ENCODE measurements around the gene RAET1G. TPM values are rescaled to one million over a fixed set of nuclear protein-coding genes. Genes with fewer than 3 reads are reported as not detected.

Gene RAET1G
- total and polyA plus RNA-seq, 2 of the 13 experiments (the other 11 are each of a cell fraction or from before 2014, with no cell fraction given), result not detected

DNA sequence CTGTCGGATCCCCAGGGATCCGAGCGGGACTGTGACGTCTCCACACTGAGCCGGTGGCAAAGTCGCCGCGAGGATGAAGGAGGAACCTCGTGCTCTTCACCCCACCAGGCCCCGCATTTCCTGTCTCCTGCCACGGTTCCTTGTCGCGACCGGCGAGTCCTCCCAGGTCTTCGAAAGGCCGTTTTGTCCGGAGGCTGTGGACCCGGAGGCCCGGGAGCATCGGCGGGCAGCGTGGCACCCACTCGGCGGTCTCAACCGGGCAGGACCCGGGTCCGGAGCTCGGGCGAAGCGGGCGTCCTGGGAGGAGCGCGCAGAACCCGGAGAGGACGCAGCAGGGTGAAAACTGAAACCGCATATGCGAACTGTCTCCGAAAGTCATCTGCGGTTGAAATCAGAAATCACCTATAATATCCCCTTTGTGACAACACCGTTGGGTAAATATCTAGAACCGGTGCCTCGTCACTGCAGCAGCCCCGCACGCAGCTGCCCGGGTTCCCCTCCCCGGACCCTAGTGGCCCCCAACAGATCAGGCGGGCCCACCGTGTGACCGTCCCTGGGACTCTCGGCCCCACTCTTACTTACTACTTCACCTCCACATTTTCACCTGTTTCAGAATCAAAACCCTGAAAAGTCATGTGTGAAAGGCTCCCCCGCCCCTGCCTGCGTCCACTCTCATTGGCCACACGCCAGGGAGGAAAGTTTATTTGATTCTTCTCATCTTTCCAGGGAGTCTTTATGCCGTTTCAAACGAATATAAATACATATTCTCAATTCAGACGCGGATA, 15.8 kb upstream of the RAET1G start (continued):
- TF ChIP-seq HNRNPLL (IDR thresholded peaks at IDR 0.05; ENCODE audit: low read depth, low read length, poor library complexity, severe bottlenecking) (peak; percentile 53), ZNF687 (CRISPR knock-in tag; IDR thresholded peaks at IDR 0.05) (peak; percentile 64), ZMAT3 (CRISPR knock-in tag; conservative IDR thresholded peaks at IDR 0.05) (no peak), RFXANK (CRISPR knock-in tag; IDR thresholded peaks at IDR 0.05) (no peak), GABPB1 (CRISPR knock-in tag; IDR thresholded peaks at IDR 0.05) (peak; percentile 61; the same call in 1 of the 2 replicates), HNF4G (IDR thresholded peaks at IDR 0.05; ENCODE audit: borderline replicate concordance, low read depth, low read length) (no peak), HNF4G (CRISPR knock-in tag; IDR thresholded peaks at IDR 0.05; ENCODE audit: borderline replicate concordance, low read depth) (no peak), ZNF263 (CRISPR knock-in tag; IDR thresholded peaks at IDR 0.05) (peak; percentile 44; the same call in 1 of the 2 replicates), ZNF329 (CRISPR knock-in tag; IDR thresholded peaks at IDR 0.05; ENCODE audit: low read depth) (no peak), EZH2 (conservative IDR thresholded peaks at IDR 0.05; ENCODE audit: low read depth, low read length) (peak; percentile 81; the same call in 1 of the 2 replicates), ELF3 (CRISPR knock-in tag; IDR thresholded peaks at IDR 0.05) (no peak), MIXL1 (CRISPR knock-in tag; IDR thresholded peaks at IDR 0.05) (no peak), MTA1 (CRISPR knock-in tag; IDR thresholded peaks at IDR 0.05; ENCODE audit: borderline replicate concordance) (peak; percentile 45; the same call in 1 of the 2 replicates), BCL6 (CRISPR knock-in tag; IDR thresholded peaks at IDR 0.05) (no peak), MAX (IDR thresholded peaks at IDR 0.05) (0 out of 2 replicates have a peak, but pooled peaks have one; percentile 41), CREBL2 (CRISPR knock-in tag; IDR thresholded peaks at IDR 0.05; ENCODE audit: borderline replicate concordance) (0 out of 2 replicates have a peak, but pooled peaks have one; percentile 62)
- TF ChIP-seq, protein P1, sequence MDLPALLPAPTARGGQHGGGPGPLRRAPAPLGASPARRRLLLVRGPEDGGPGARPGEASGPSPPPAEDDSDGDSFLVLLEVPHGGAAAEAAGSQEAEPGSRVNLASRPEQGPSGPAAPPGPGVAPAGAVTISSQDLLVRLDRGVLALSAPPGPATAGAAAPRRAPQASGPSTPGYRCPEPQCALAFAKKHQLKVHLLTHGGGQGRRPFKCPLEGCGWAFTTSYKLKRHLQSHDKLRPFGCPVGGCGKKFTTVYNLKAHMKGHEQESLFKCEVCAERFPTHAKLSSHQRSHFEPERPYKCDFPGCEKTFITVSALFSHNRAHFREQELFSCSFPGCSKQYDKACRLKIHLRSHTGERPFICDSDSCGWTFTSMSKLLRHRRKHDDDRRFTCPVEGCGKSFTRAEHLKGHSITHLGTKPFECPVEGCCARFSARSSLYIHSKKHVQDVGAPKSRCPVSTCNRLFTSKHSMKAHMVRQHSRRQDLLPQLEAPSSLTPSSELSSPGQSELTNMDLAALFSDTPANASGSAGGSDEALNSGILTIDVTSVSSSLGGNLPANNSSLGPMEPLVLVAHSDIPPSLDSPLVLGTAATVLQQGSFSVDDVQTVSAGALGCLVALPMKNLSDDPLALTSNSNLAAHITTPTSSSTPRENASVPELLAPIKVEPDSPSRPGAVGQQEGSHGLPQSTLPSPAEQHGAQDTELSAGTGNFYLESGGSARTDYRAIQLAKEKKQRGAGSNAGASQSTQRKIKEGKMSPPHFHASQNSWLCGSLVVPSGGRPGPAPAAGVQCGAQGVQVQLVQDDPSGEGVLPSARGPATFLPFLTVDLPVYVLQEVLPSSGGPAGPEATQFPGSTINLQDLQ (CRISPR knock-in tag; IDR thresholded peaks at IDR 0.05), result no peak
